Activated T-cell treated with anti-CD3 and anti-CD28 coated beads, Interleukin-2, amount 50 U/mL, for 48 hours (primary cell): ENCODE results near the gene PLEKHG3.

ENCODE experiments used
- DNase-seq, 2 experiments: peaks; one replicate each; pipeline ENCODE4 v3.0.0-alpha.2; 2020

Gene PLEKHG3

GRCh38 chr14:64766430-64767151 lies 62.4 kb downstream of the PLEKHG3 start:
- DNase-seq, result no peak

- no peak for DNase-seq
These were observed 63.2 kb downstream of the PLEKHG3 start for GRCh38 chr14:64767215-64767964.

- DNase-seq, result no peak
These were observed 64.3 kb downstream of the PLEKHG3 start for GRCh38 chr14:64768401-64769095.

GRCh38 chr14:64769096-64770020 lies 65.1 kb downstream of the PLEKHG3 start:
- DNase-seq, result no peak

GRCh38 chr14:64770751-64771150 lies 66.5 kb downstream of the PLEKHG3 start:
- DNase-seq, result no peak

GRCh38 chr14:64771161-64771560 lies 66.9 kb downstream of the PLEKHG3 start:
- DNase-seq, result no peak

GRCh38 chr14:64772397-64772950 lies 68.2 kb downstream of the PLEKHG3 start:
- DNase-seq, result no peak

GRCh38 chr14:64773046-64773445 lies 68.8 kb downstream of the PLEKHG3 start:
- DNase-seq, result no peak

GRCh38 chr14:64773577-64773976 lies 69.4 kb downstream of the PLEKHG3 start:
- no peak for DNase-seq

- no peak for DNase-seq
These were observed 70.0 kb downstream of the PLEKHG3 start for GRCh38 chr14:64774272-64774671.

- no peak for DNase-seq
These were observed 71.0 kb downstream of the PLEKHG3 start for GRCh38 chr14:64775081-64775777.

- DNase-seq, result no peak
These were observed 73.2 kb downstream of the PLEKHG3 start for GRCh38 chr14:64777461-64777860.

- no peak for DNase-seq
These were observed 74.0 kb downstream of the PLEKHG3 start for GRCh38 chr14:64778104-64778754.

GRCh38 chr14:64779472-64779871 lies 75.2 kb downstream of the PLEKHG3 start:
- DNase-seq, result no peak

GRCh38 chr14:64782196-64782595 lies 78.0 kb downstream of the PLEKHG3 start:
- DNase-seq, result no peak

GRCh38 chr14:64784006-64784405 lies 79.8 kb downstream of the PLEKHG3 start:
- DNase-seq, result no peak

- no peak for DNase-seq
These were observed 82.3 kb downstream of the PLEKHG3 start for GRCh38 chr14:64786296-64787149.

- no peak for DNase-seq
These were observed 83.4 kb downstream of the PLEKHG3 start for GRCh38 chr14:64787619-64788018.

GRCh38 chr14:64788706-64789105 lies 84.5 kb downstream of the PLEKHG3 start:
- no peak for DNase-seq

- DNase-seq, result no peak
These were observed 85.5 kb downstream of the PLEKHG3 start for GRCh38 chr14:64789696-64790095.
